H1 (cell line): ENCODE results near the gene BEST1. TPM values are rescaled to one million over a fixed set of nuclear protein-coding genes. Genes with fewer than 3 reads are reported as not detected.

Experiments used
- CTCF ChIA-PET: fragments of 300-600 bp; sonication (Branson Sonifier 250); formaldehyde crosslinking; loops from one replicate; lab custom pipeline; 2021; ENCODE audit not compliant: partially characterized antibody; lab: Charles Lee
- POLR2A ChIA-PET: fragments of 300-600 bp; sonication (Branson Sonifier 250); formaldehyde crosslinking; loops from one replicate; lab custom pipeline; 2021; ENCODE audit warnings: inconsistent platforms; ENCODE audit not compliant: partially characterized antibody; lab: Charles Lee
- DNase-seq, 2 experiments: peaks; one replicate each; pipeline versions ENCODE4 v3.0.0 to v3.0.0-alpha.2; 2010 to 2022; ENCODE audit warnings: low spot score in 2 of 2, low read depth in 1 of 2, mixed read lengths in 1 of 2
- FAIRE-seq: peaks from 2 replicates; lab custom pipeline; 2011; peaks lifted over from hg19 to GRCh38; lab: Jason Lieb, UNC
- H2AFZ ChIP-seq: 2 replicates; pipeline ENCODE4 v1.8.1; 2012; ENCODE audit warnings: low read length, inconsistent platforms
- H2AK5ac ChIP-seq: 2 replicates; pipeline ENCODE4 v1.6.1; 2013; ENCODE audit warnings: low read depth, low read length
- H2BK120ac ChIP-seq: replicated peaks from 2 replicates; pipeline ENCODE3; 2013; ENCODE audit warnings: low read depth, low read length, inconsistent platforms
- H2BK12ac ChIP-seq: 2 replicates; pipeline ENCODE4 v1.6.1; 2013; ENCODE audit warnings: low read depth, low read length
- H2BK15ac ChIP-seq: 2 replicates; pipeline ENCODE4 v1.6.1; 2013; ENCODE audit warnings: low read length
- H2BK20ac ChIP-seq: 2 replicates; pipeline ENCODE4 v1.6.1; 2013; ENCODE audit warnings: low read length
- H2BK5ac ChIP-seq: 2 replicates; pipeline ENCODE4 v1.6.1; 2013; ENCODE audit warnings: low read depth, low read length
- H3K14ac ChIP-seq: 2 replicates; pipeline ENCODE4 v1.6.1; 2013; ENCODE audit warnings: inconsistent platforms; ENCODE audit not compliant: insufficient read length
- H3K18ac ChIP-seq: 2 replicates; pipeline ENCODE4 v1.6.1; 2013; ENCODE audit warnings: low read length; ENCODE audit errors: extremely low read depth
- H3K23ac ChIP-seq: 2 replicates; pipeline ENCODE4 v1.6.1; 2013; ENCODE audit warnings: inconsistent platforms; ENCODE audit not compliant: insufficient read length
- H3K23me2 ChIP-seq: 2 replicates; pipeline ENCODE4 v1.6.1; 2013; ENCODE audit warnings: low read depth, low read length
- H3K27ac ChIP-seq: 2 replicates; pipeline ENCODE4 v1.6.1; 2011; ENCODE audit warnings: low read depth, low read length, inconsistent platforms
- H3K27me3 ChIP-seq, 4 experiments: replicated peaks in 1 of 4; 1 replicate in 1 of 4; 2 replicates in 3 of 4; pipeline versions ENCODE4 v1.6.1 to v1.8.1; 2011 to 2013; ENCODE audit warnings: low read length in 3 of 4, mild to moderate bottlenecking in 3 of 4, inconsistent platforms in 2 of 4, mixed read lengths in 2 of 4, moderate library complexity in 1 of 4; ENCODE audit not compliant: control insufficient read depth in 3 of 4, insufficient read depth in 3 of 4; ENCODE audit errors: extremely low read depth in 1 of 4
- H3K36me3 ChIP-seq, 4 experiments: 2 replicates each; pipeline versions ENCODE4 v1.6.1 to v1.8.1; 2011 to 2013; ENCODE audit warnings: mild to moderate bottlenecking in 4 of 4, low read length in 3 of 4, moderate library complexity in 2 of 4, control low read depth in 1 of 4, inconsistent platforms in 1 of 4; ENCODE audit not compliant: insufficient read depth in 4 of 4, control insufficient read depth in 2 of 4
- H3K4ac ChIP-seq: replicated peaks from 2 replicates; pipeline ENCODE3; 2013; ENCODE audit warnings: low read length, low read depth, mixed read lengths, inconsistent platforms; ENCODE audit not compliant: insufficient read length
- H3K4me1 ChIP-seq, 4 experiments: replicated peaks in 1 of 4; 1 replicate in 1 of 4; 2 replicates in 3 of 4; pipeline versions ENCODE4 v1.6.1 to v1.8.1; 2011 to 2013; ENCODE audit warnings: low read length in 3 of 4, inconsistent platforms in 2 of 4, mixed read lengths in 1 of 4; ENCODE audit not compliant: insufficient read depth in 4 of 4, control insufficient read depth in 3 of 4
- H3K4me2 ChIP-seq, 2 experiments: 2 replicates each; pipeline versions ENCODE4 v1.6.1 to v1.8.1; 2011 to 2013; ENCODE audit warnings: low read depth in 2 of 2, low read length in 2 of 2, control low read depth in 1 of 2, inconsistent platforms in 1 of 2, mild to moderate bottlenecking in 1 of 2; ENCODE audit not compliant: insufficient read depth in 1 of 2
- H3K4me3 ChIP-seq, 4 experiments: fragments of 200-600, 300-600 bp in 1 of 4; sonication (generic), shearing (Covaris generic), sonication (Bioruptor Twin) in 1 of 4; 2 replicates each; pipeline versions ENCODE4 v1.5.1 to v1.8.1; 2011 to 2016; ENCODE audit warnings: low read length in 4 of 4, low read depth in 3 of 4, control low read depth in 2 of 4, inconsistent platforms in 2 of 4, mild to moderate bottlenecking in 2 of 4, mixed read lengths in 1 of 4, moderate library complexity in 1 of 4; ENCODE audit not compliant: insufficient read depth in 2 of 4; ENCODE audit errors: extremely low read depth in 1 of 4
- H3K56ac ChIP-seq: replicated peaks from 2 replicates; pipeline ENCODE3; 2013; ENCODE audit warnings: low read depth, mild to moderate bottlenecking, mixed read lengths, low read length, inconsistent platforms; ENCODE audit not compliant: insufficient read length
- H3K79me1 ChIP-seq: 2 replicates; pipeline ENCODE4 v1.6.1; 2013; ENCODE audit warnings: low read depth, low read length, control low read depth
- H3K79me2 ChIP-seq, 2 experiments: 2 replicates each; pipeline versions ENCODE4 v1.6.1 to v1.8.1; 2012 to 2013; ENCODE audit warnings: low read length in 2 of 2, mild to moderate bottlenecking in 2 of 2, inconsistent platforms in 1 of 2; ENCODE audit not compliant: insufficient read depth in 2 of 2, control insufficient read depth in 1 of 2
- H3K9ac ChIP-seq, 4 experiments: replicated peaks in 1 of 4; 1 replicate in 1 of 4; 2 replicates in 3 of 4; pipeline versions ENCODE4 v1.6.1 to v1.8.1; 2011 to 2013; ENCODE audit warnings: low read depth in 3 of 4, low read length in 3 of 4, control low read depth in 2 of 4, mild to moderate bottlenecking in 2 of 4, moderate library complexity in 2 of 4, inconsistent platforms in 1 of 4; ENCODE audit errors: extremely low read depth in 1 of 4
- H3K9me3 ChIP-seq, 2 experiments: 2 replicates each; pipeline versions ENCODE4 v1.6.1 to v1.8.1; 2012 to 2013; ENCODE audit warnings: mild to moderate bottlenecking in 2 of 2, moderate library complexity in 2 of 2, control low read depth in 1 of 2, inconsistent platforms in 1 of 2, low read depth in 1 of 2, low read length in 1 of 2, mixed read lengths in 1 of 2; ENCODE audit not compliant: insufficient read depth in 2 of 2
- H4K20me1 ChIP-seq, 2 experiments: replicated peaks in 1 of 2; 2 replicates each; pipeline versions ENCODE3 to v1.8.1; 2011 to 2013; ENCODE audit warnings: inconsistent platforms in 2 of 2, low read length in 2 of 2, mild to moderate bottlenecking in 1 of 2; ENCODE audit not compliant: insufficient read depth in 2 of 2, control insufficient read depth in 1 of 2
- H4K5ac ChIP-seq: 2 replicates; pipeline ENCODE4 v1.6.1; 2013; ENCODE audit warnings: low read length, low read depth, mixed read lengths, inconsistent platforms; ENCODE audit not compliant: insufficient read length
- H4K8ac ChIP-seq: 2 replicates; pipeline ENCODE4 v1.8.0; 2013; ENCODE audit warnings: mild to moderate bottlenecking, moderate library complexity, low read length, inconsistent platforms; ENCODE audit not compliant: insufficient read depth; ENCODE audit errors: extremely low read depth
- H4K91ac ChIP-seq: replicated peaks from 2 replicates; pipeline ENCODE3; 2013; ENCODE audit warnings: low read length, mixed read lengths, inconsistent platforms; ENCODE audit not compliant: insufficient read length
- CHD1 ChIP-seq: IDR thresholded peaks from 2 replicates; pipeline ENCODE4 v1.6.1; 2012; ENCODE audit warnings: low read depth, low read length, improper control_type of control experiment
- CREB1 ChIP-seq: IDR thresholded peaks from 2 replicates; pipeline ENCODE4 v1.6.1; 2012; ENCODE audit warnings: inconsistent platforms
- EP300 ChIP-seq, 2 experiments: IDR thresholded peaks; 1 replicate in 1 of 2; 2 replicates in 1 of 2; pipeline ENCODE4 v1.6.1; 2011 to 2012; ENCODE audit warnings: low read depth in 2 of 2, low read length in 2 of 2, mild to moderate bottlenecking in 2 of 2, borderline replicate concordance in 1 of 2, inconsistent platforms in 1 of 2, moderate library complexity in 1 of 2
- HDAC2 ChIP-seq, 2 experiments: fragments of 300-600 bp in 1 of 2; sonication (generic) in 1 of 2; IDR thresholded peaks; 2 replicates each; pipeline ENCODE4 v1.6.1; 2011 to 2012; ENCODE audit warnings: low read depth in 2 of 2, low read length in 2 of 2, mild to moderate bottlenecking in 2 of 2, moderate library complexity in 2 of 2, borderline replicate concordance in 1 of 2, inconsistent platforms in 1 of 2
- KDM4A ChIP-seq: IDR thresholded peaks from one replicate; pipeline ENCODE4 v1.7.1; 2012; ENCODE audit warnings: low read depth, mild to moderate bottlenecking, moderate library complexity, low read length, inconsistent platforms; ENCODE audit not compliant: severe bottlenecking
- NRF1 ChIP-seq: IDR thresholded peaks from 2 replicates; pipeline ENCODE4 v1.6.1; 2011; ENCODE audit warnings: mild to moderate bottlenecking, low read depth, low read length, improper control_type of control experiment
- SAP30 ChIP-seq: fragments of 300-600 bp; sonication (generic); IDR thresholded peaks from 2 replicates; pipeline ENCODE4 v1.7.1; 2012; ENCODE audit warnings: low read length, moderate library complexity, mild to moderate bottlenecking, inconsistent platforms; ENCODE audit not compliant: insufficient read depth, insufficient replicate concordance
- SP2 ChIP-seq: IDR thresholded peaks from 2 replicates; pipeline ENCODE4 v1.6.1; 2012; ENCODE audit warnings: mild to moderate bottlenecking, low read length, inconsistent platforms
- SUZ12 ChIP-seq: fragments of 200-600 bp; sonication (generic); IDR thresholded peaks from 2 replicates; pipeline ENCODE4 v1.6.1; 2012; ENCODE audit warnings: mild to moderate bottlenecking, inconsistent platforms, low read length, moderate library complexity, mixed read lengths
- WGBS, 2 experiments: shearing (Covaris generic) in 1 of 2; methylation state at CpG; one replicate each; pipeline versions ENCODE4 v1.1.6 to v1.1.7; 2013 to 2015; ENCODE audit warnings: low lambda C conversion rate in 2 of 2, mixed read lengths in 2 of 2, inconsistent platforms in 1 of 2, low coverage in 1 of 2, missing lambda C conversion rate in 1 of 2; ENCODE audit not compliant: insufficient replicate concordance in 2 of 2, insufficient coverage in 1 of 2, insufficient read length in 1 of 2; ENCODE audit errors: extremely low coverage in 1 of 2, missing lambda C conversion rate in 1 of 2; 5-methylcytosine and 5-hydroxymethylcytosine counted together
- polyA plus RNA-seq, 7 experiments: library from polyadenylated mRNA; depleted of rRNA in 3 of 7; stranded (reverse) in 5 of 7; unstranded in 2 of 7; fragments of >200 nt in 5 of 7; fragments of 200-250 nt in 2 of 7; gene quantifications; 1 replicate in 5 of 7; 2 replicates in 1 of 7; 4 replicates in 1 of 7; pipeline versions ENCODE4 v1.2.1 to v1.2.3, GENCODE V29; 2011 to 2013; ENCODE audit warnings: missing spikeins in 2 of 7, mixed read lengths in 2 of 7
- total RNA-seq: library from RNA; stranded (reverse); fragmentation: NEBNext Ultra II Directional; extraction: Animal tissue kit (Norgen Biotek cat#: 25700); gene quantifications from 2 replicates; pipeline ENCODE4 v1.2.1, GENCODE V29; 2021

Gene BEST1
- total and polyA plus RNA-seq, 2 of the 8 experiments (the other 6 are each of a cell fraction or from before 2014, with no cell fraction given) = 0.22 to 0.62 TPM

DNA sequence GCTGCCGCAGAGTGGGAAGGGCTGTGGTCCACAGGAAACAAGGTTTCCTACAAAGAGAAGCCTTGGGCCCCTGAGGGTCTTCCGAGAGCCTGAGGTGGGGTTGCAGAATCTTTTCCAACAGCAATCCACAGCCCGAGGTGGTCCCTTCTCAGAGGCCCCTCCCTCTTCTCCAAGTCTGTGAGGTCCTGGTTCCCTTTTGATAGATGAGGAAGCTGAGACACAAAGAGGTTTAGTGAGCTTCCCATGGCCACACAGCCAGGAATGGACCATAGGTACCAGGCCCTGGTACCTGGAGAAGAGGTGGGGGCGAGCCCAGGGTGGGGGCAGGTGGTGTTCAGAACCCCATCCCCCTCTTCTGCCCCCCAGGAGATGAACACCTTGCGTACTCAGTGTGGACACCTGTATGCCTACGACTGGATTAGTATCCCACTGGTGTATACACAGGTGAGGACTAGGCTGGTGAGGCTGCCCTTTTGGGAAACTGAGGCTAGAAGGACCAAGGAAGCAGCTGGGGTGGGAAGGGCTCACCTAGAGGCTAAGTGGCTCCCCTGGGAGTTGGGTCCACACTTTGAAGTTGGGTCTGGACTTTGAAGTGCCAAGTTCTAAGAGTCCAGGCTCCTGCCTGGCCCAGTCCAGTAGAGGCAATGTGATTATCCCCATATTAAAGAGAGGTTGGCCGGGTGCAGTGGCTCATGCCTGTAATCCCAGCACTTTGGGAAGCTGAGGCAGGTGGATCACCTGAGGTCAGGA is 7.0 kb downstream of the BEST1 start:
- H2BK20ac ChIP-seq = no peak overlapping the region
- no peaks in the 10 kb centered on the region for H3K79me2 ChIP-seq
- H2BK120ac ChIP-seq = no peak overlapping the region
- H4K20me1 ChIP-seq = peaks cover 0 to 2% of the 10 kb centered on the region in 2 experiments
- H3K79me1 ChIP-seq = no peaks in the 10 kb centered on the region
- H2AFZ ChIP-seq = no peak overlapping the region
- no peak overlapping the region for H2BK15ac ChIP-seq
- no peak overlapping the region for H2BK5ac ChIP-seq
- H3K36me3 ChIP-seq = no peaks in the 10 kb centered on the region; a peak in 1 of 8 replicates
- peaks cover 2% of the 10 kb centered on the region; the same call in 1 of the 2 replicates for H3K23me2 ChIP-seq
- no peak overlapping the region for H3K4ac ChIP-seq
- 91% methylated on average over 7 of the region's 7 CpGs; no CpG with 5 or more reads in 1 of the 2 experiments for WGBS, 2 experiments
- H3K4me3 ChIP-seq = no peak overlapping the region
- TF ChIP-seq EP300 (IDR thresholded peaks at IDR 0.05; ENCODE audit: borderline replicate concordance in 1 of 2, low read depth in 2 of 2, low read length in 2 of 2) = no peak
- no peak for TF ChIP-seq SAP30
- TF ChIP-seq SUZ12 = no peak
- TF ChIP-seq HDAC2 (IDR thresholded peaks at IDR 0.05; ENCODE audit: borderline replicate concordance in 1 of 2, low read depth in 2 of 2, low read length in 2 of 2) = no peak
- TF ChIP-seq NRF1 = no peak
- no peak for TF ChIP-seq CREB1
- no peak for TF ChIP-seq SP2
- no peak for TF ChIP-seq CHD1
- TF ChIP-seq KDM4A = no peak
- no peak for FAIRE-seq
- H4K5ac ChIP-seq = no peak overlapping the region
- CTCF ChIA-PET = interaction anchor here (0.6 to 2.5 kb wide), 10 partner anchors 9 to 208 kb away, joined by 3 to 9 read pairs (median 3); no protein-coding TSS in a partner anchor
- no peaks in the 10 kb centered on the region for H3K9me3 ChIP-seq
- no peak overlapping the region for H3K23ac ChIP-seq
- no peak overlapping the region for H3K27ac ChIP-seq
- no peak overlapping the region for H3K4me2 ChIP-seq
- DNase-seq = peak in 1 of 2 experiments; percentile 30
- no peak overlapping the region for H3K14ac ChIP-seq
- H3K9ac ChIP-seq = no peak overlapping the region
- no peak overlapping the region for H3K56ac ChIP-seq
- POLR2A ChIA-PET = interaction anchor here (0.8 to 22.2 kb wide), 2 partner anchors 9 to 15 kb away, joined by 3 to 458 read pairs; partner anchors contain the start of gene FTH1
- H3K18ac ChIP-seq = no peak overlapping the region; the same call in 1 of the 2 replicates
- H2BK12ac ChIP-seq = peak overlapping the region; percentile 32; the same call in 1 of the 2 replicates
- peak overlapping the region; percentile 60; the same call in 1 of the 2 replicates for H4K8ac ChIP-seq
- no peak overlapping the region for H4K91ac ChIP-seq
- H3K4me1 ChIP-seq = peaks cover 0 to 4% (median 3%) of the 10 kb centered on the region in 4 experiments; a peak in 5 of 7 replicates
- H3K27me3 ChIP-seq = peaks cover 0 to 8% (median 2%) of the 10 kb centered on the region in 4 experiments; a peak in 4 of 7 replicates
- no peak overlapping the region for H2AK5ac ChIP-seq
